IMR-90 (cell line): ENCODE data around the gene SRP19. TPM values are rescaled to one million over a fixed set of nuclear protein-coding genes. Genes with fewer than 3 reads are reported as not detected.

ENCODE experiments used
- ATAC-seq: fragments of 200-7000 bp; cut with Tn5 transposase; 2 replicates; pipeline ENCODE4 v1.9.1; 2020; ENCODE audit warnings: low read depth, mild to moderate bottlenecking, moderate library complexity
- BruUV-seq: library from RNA; stranded (reverse); fragments of 400-500 nt; replicated peaks from 2 replicates; lab custom pipeline; 2021; lab: Mats Ljungman, UMichigan
- CTCF ChIA-PET: fragments of 300-600 bp; formaldehyde crosslinking; extraction: SDS; loops from one replicate; lab custom pipeline; 2021; ENCODE audit warnings: antibody characterized with exemption; lab: Yijun Ruan, JAX
- POLR2A ChIA-PET: fragments of 300-600 bp; sonication (Branson Sonifier 250); formaldehyde crosslinking; loops from one replicate; lab custom pipeline; 2022; ENCODE audit warnings: antibody characterized with exemption; ENCODE audit not compliant: unreplicated experiment; lab: Charles Lee
- DNase-seq: peaks from one replicate; pipeline ENCODE4 v3.0.0; 2013
- H2AFZ ChIP-seq: replicated peaks from 2 replicates; pipeline ENCODE3; 2013; ENCODE audit warnings: low read length, mild to moderate bottlenecking; ENCODE audit not compliant: poor library complexity
- H2AK5ac ChIP-seq: 2 replicates; pipeline ENCODE4 v1.6.1; 2013; ENCODE audit warnings: low read depth, low read length, inconsistent platforms
- H2AK9ac ChIP-seq: replicated peaks from 2 replicates; pipeline ENCODE3; 2013; ENCODE audit warnings: mild to moderate bottlenecking, low read depth, low read length, moderate library complexity; ENCODE audit not compliant: poor library complexity
- H2BK120ac ChIP-seq: 2 replicates; pipeline ENCODE4 v1.6.1; 2013; ENCODE audit warnings: low read depth, low read length, inconsistent platforms
- H2BK15ac ChIP-seq: 3 replicates; pipeline ENCODE4 v1.6.1; 2013; ENCODE audit warnings: low read depth, low read length, inconsistent platforms
- H2BK20ac ChIP-seq: 2 replicates; pipeline ENCODE4 v1.6.1; 2013; ENCODE audit warnings: low read depth, mild to moderate bottlenecking, inconsistent platforms, low read length, moderate library complexity
- H2BK5ac ChIP-seq: 2 replicates; pipeline ENCODE4 v1.6.1; 2013; ENCODE audit warnings: mild to moderate bottlenecking, low read depth, low read length, inconsistent platforms; ENCODE audit not compliant: poor library complexity, severe bottlenecking
- H3K14ac ChIP-seq: replicated peaks from 2 replicates; pipeline ENCODE4 v1.6.1; 2013; ENCODE audit warnings: low read depth, low read length, inconsistent platforms
- H3K18ac ChIP-seq: 2 replicates; pipeline ENCODE4 v1.6.1; 2013; ENCODE audit warnings: low read depth, low read length, control low read depth
- H3K23ac ChIP-seq: 2 replicates; pipeline ENCODE4 v1.6.1; 2013; ENCODE audit warnings: low read depth, low read length, inconsistent platforms
- H3K27ac ChIP-seq: 2 replicates; pipeline ENCODE4 v1.5.1; 2013; ENCODE audit warnings: mild to moderate bottlenecking, control low read depth, low read length; ENCODE audit not compliant: insufficient read depth
- H3K27me3 ChIP-seq: 2 replicates; pipeline ENCODE4 v1.6.1; 2013; ENCODE audit warnings: low read length; ENCODE audit not compliant: control insufficient read depth, insufficient read depth
- H3K36me3 ChIP-seq: 2 replicates; pipeline ENCODE4 v1.6.1; 2013; ENCODE audit warnings: low read length, mixed read lengths; ENCODE audit not compliant: control insufficient read depth, insufficient read depth
- H3K4ac ChIP-seq: 2 replicates; pipeline ENCODE4 v1.6.1; 2013; ENCODE audit warnings: low read depth, low read length, inconsistent platforms
- H3K4me1 ChIP-seq: 2 replicates; pipeline ENCODE4 v1.6.1; 2013; ENCODE audit warnings: low read length, mixed read lengths; ENCODE audit not compliant: control insufficient read depth, insufficient read depth
- H3K4me2 ChIP-seq: 2 replicates; pipeline ENCODE4 v1.6.1; 2013; ENCODE audit warnings: low read depth, mild to moderate bottlenecking, control low read depth, low read length, moderate library complexity
- H3K4me3 ChIP-seq: 2 replicates; pipeline ENCODE4 v1.5.1; 2013; ENCODE audit warnings: low read depth, mild to moderate bottlenecking, control low read depth, low read length, moderate library complexity; ENCODE audit not compliant: insufficient read depth
- H3K56ac ChIP-seq: 2 replicates; pipeline ENCODE4 v1.6.1; 2013; ENCODE audit warnings: low read length, inconsistent platforms; ENCODE audit not compliant: insufficient read depth; ENCODE audit errors: extremely low read depth
- H3K79me1 ChIP-seq, 2 experiments: 2 replicates each; pipeline ENCODE4 v1.6.1; 2013; ENCODE audit warnings: low read length in 2 of 2, inconsistent platforms in 1 of 2, low read depth in 1 of 2
- H3K9ac ChIP-seq: 2 replicates; pipeline ENCODE4 v1.6.1; 2013; ENCODE audit warnings: low read depth, low read length, control low read depth
- H3K9me1 ChIP-seq: 2 replicates; pipeline ENCODE4 v1.6.1; 2013; ENCODE audit warnings: low read length, inconsistent platforms; ENCODE audit not compliant: insufficient read depth
- H3K9me3 ChIP-seq: 2 replicates; pipeline ENCODE4 v1.6.1; 2013; ENCODE audit warnings: low read length; ENCODE audit not compliant: control insufficient read depth, insufficient read depth
- H4K20me1 ChIP-seq: 2 replicates; pipeline ENCODE4 v1.6.1; 2013; ENCODE audit warnings: low read length, inconsistent platforms; ENCODE audit not compliant: insufficient read depth
- H4K5ac ChIP-seq: 2 replicates; pipeline ENCODE4 v1.6.1; 2013; ENCODE audit warnings: mild to moderate bottlenecking, low read depth, low read length, control low read depth
- H4K8ac ChIP-seq, 2 experiments: 2 replicates each; pipeline ENCODE4 v1.6.1; 2013; ENCODE audit warnings: low read depth in 2 of 2, low read length in 2 of 2, control low read depth in 1 of 2, inconsistent platforms in 1 of 2
- H4K91ac ChIP-seq: 2 replicates; pipeline ENCODE4 v1.6.1; 2013; ENCODE audit warnings: low read depth, low read length, inconsistent platforms; ENCODE audit not compliant: insufficient read depth
- BHLHE40 ChIP-seq: fragments of 150-350 bp; IDR thresholded peaks from 2 replicates; pipeline ENCODE4 v1.6.1; 2016; ENCODE audit warnings: mild to moderate bottlenecking, low read depth, low read length
- CEBPB ChIP-seq: IDR thresholded peaks from 2 replicates; pipeline ENCODE4 v1.6.1; 2012; ENCODE audit warnings: low read depth, low read length, improper control_type of control experiment
- CHD1 ChIP-seq: IDR thresholded peaks from 2 replicates; pipeline ENCODE4 v1.6.1; 2012; ENCODE audit warnings: low read depth, low read length, improper control_type of control experiment
- FOS ChIP-seq: fragments of 150-350 bp; IDR thresholded peaks from 2 replicates; pipeline ENCODE4 v1.6.1; 2016; ENCODE audit warnings: low read depth, low read length
- MAFK ChIP-seq: IDR thresholded peaks from 2 replicates; pipeline ENCODE4 v1.6.1; 2012; ENCODE audit warnings: low read depth, low read length, improper control_type of control experiment
- MAZ ChIP-seq: IDR thresholded peaks from 2 replicates; pipeline ENCODE4 v1.6.1; 2012; ENCODE audit warnings: low read depth, mild to moderate bottlenecking, low read length, improper control_type of control experiment, moderate library complexity, borderline replicate concordance
- MXI1 ChIP-seq: IDR thresholded peaks from 2 replicates; pipeline ENCODE4 v1.6.1; 2012; ENCODE audit warnings: low read depth, mild to moderate bottlenecking, low read length, moderate library complexity, borderline replicate concordance
- NFE2L2 ChIP-seq: fragments of 150-350 bp; IDR thresholded peaks from 2 replicates; pipeline ENCODE4 v1.6.1; 2016; ENCODE audit warnings: low read depth, mild to moderate bottlenecking, low read length
- POLR2A ChIP-seq: IDR thresholded peaks from 2 replicates; pipeline ENCODE4 v1.6.1; 2012; ENCODE audit warnings: mild to moderate bottlenecking, low read depth, low read length
- RAD21 ChIP-seq: IDR thresholded peaks from 2 replicates; pipeline ENCODE4 v1.6.1; 2012; ENCODE audit warnings: low read length, improper control_type of control experiment
- RCOR1 ChIP-seq: IDR thresholded peaks from 2 replicates; pipeline ENCODE4 v1.6.1; 2012; ENCODE audit warnings: mild to moderate bottlenecking, low read length, improper control_type of control experiment; ENCODE audit not compliant: insufficient replicate concordance
- RFX5 ChIP-seq: IDR thresholded peaks from 2 replicates; pipeline ENCODE4 v1.8.0; 2012; ENCODE audit warnings: low read depth, mild to moderate bottlenecking, low read length, moderate library complexity
- SMC3 ChIP-seq: fragments of 150-350 bp; IDR thresholded peaks from 2 replicates; pipeline ENCODE4 v1.6.1; 2016; ENCODE audit warnings: low read depth, mild to moderate bottlenecking, antibody characterized with exemption, low read length, moderate library complexity
- dilution Hi-C: fragments of 300-500 bp; cut with HindIII; formaldehyde crosslinking; loops from one replicate; pipeline ENCODE4 v1.14.3; 2018; ENCODE audit warnings: low sequenced_read_pairs; ENCODE audit not compliant: unreplicated experiment
- in situ Hi-C: fragments of 300-500 bp; cut with MboI; formaldehyde crosslinking; loops from 3 replicates; pipeline ENCODE4 v1.14.3; 2019; ENCODE audit warnings: low sequenced_read_pairs, inconsistent platforms, mixed read lengths
- intact Hi-C: fragments of 100-400 bp; cut with micrococcal nuclease; formaldehyde crosslinking; loops from 2 replicates; pipeline ENCODE4 v1.10.0; 2022
- polyA plus RNA-seq, 3 experiments: library from polyadenylated mRNA; depleted of rRNA; stranded (reverse); fragments of >200 nt; gene quantifications; 2 replicates each; pipeline ENCODE4 v1.2.3, GENCODE V29; 2012; ENCODE audit warnings: low replicate concordance in 1 of 3
- total RNA-seq: library from RNA; depleted of rRNA; stranded (reverse); fragments of >200 nt; gene quantifications from 2 replicates; pipeline ENCODE4 v1.2.3, GENCODE V29; 2012
- TF ChIP-seq, protein P1 (sequence below): fragments of 150-350 bp; IDR thresholded peaks from 2 replicates; pipeline ENCODE4 v1.6.1; 2016; ENCODE audit warnings: low read depth, mild to moderate bottlenecking, low read length, moderate library complexity, borderline replicate concordance
- TF ChIP-seq, protein P2 (sequence below): fragments of 150-350 bp; IDR thresholded peaks from 2 replicates; pipeline ENCODE4 v1.6.1; 2017; ENCODE audit warnings: mild to moderate bottlenecking, antibody characterized with exemption, low read length, low read depth

SRP19 gene
- total and polyA plus RNA-seq, 2 of the 4 experiments (the other 2 are of a cell fraction) = 10.0 to 61.5 TPM

DNA sequence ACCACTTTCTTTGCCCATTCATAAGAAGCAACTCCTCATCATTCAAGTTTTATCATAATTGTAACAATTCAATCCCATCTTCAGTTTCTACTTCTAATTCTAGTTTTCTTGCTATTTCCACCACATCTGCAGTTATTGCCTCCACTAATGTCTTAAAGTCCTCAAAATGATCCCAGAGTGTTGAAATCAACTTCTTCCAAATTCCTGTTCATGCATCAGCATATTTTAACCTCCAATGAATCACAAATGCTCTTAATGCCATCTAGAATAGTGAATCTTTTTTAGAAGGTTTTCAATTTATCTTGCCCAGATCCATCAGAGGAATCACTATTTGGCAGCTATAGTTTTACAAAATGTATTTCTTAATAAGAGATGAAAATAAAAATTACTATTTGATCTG is 3.2 kb upstream of the SRP19 start:
- no peak overlapping the region for H2BK5ac ChIP-seq
- POLR2A ChIA-PET = no interaction called here
- H4K5ac ChIP-seq = no peak overlapping the region
- H3K36me3 ChIP-seq = no peaks in the 10 kb centered on the region
- 0 out of 2 replicates have a peak, but pooled peaks cover 5% of the 10 kb centered on the region for H3K9me1 ChIP-seq
- H3K4me1 ChIP-seq = no peaks in the 10 kb centered on the region; the same call in 1 of the 2 replicates
- no peak overlapping the region for H2AK5ac ChIP-seq
- H4K20me1 ChIP-seq = 0 out of 2 replicates have a peak, but pooled peaks cover 8% of the 10 kb centered on the region
- no peak overlapping the region for H3K4ac ChIP-seq
- H4K8ac ChIP-seq = no peak overlapping the region
- H3K23ac ChIP-seq = no peak overlapping the region
- H2AFZ ChIP-seq = no peak overlapping the region
- no TSS peak for BruUV-seq
- H2BK120ac ChIP-seq = no peak overlapping the region
- ATAC-seq = no peak
- no peak overlapping the region for H4K91ac ChIP-seq
- H2AK9ac ChIP-seq = no peak overlapping the region
- no peak overlapping the region for H2BK15ac ChIP-seq
- H3K56ac ChIP-seq = no peak overlapping the region
- H3K4me2 ChIP-seq = no peak overlapping the region
- no peak overlapping the region for H2BK20ac ChIP-seq
- peaks cover 2% of the 10 kb centered on the region; the same call in 1 of the 2 replicates for H3K9me3 ChIP-seq
- TF ChIP-seq MXI1 = no peak
- TF ChIP-seq RAD21 = no peak
- no peak for TF ChIP-seq NFE2L2
- TF ChIP-seq CEBPB = no peak
- TF ChIP-seq, protein P1, sequence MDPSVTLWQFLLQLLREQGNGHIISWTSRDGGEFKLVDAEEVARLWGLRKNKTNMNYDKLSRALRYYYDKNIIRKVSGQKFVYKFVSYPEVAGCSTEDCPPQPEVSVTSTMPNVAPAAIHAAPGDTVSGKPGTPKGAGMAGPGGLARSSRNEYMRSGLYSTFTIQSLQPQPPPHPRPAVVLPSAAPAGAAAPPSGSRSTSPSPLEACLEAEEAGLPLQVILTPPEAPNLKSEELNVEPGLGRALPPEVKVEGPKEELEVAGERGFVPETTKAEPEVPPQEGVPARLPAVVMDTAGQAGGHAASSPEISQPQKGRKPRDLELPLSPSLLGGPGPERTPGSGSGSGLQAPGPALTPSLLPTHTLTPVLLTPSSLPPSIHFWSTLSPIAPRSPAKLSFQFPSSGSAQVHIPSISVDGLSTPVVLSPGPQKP = no peak
- no peak for TF ChIP-seq RCOR1
- no peak for TF ChIP-seq MAZ
- TF ChIP-seq MAFK = no peak
- no peak for TF ChIP-seq FOS
- no peak for TF ChIP-seq CHD1
- no peak for TF ChIP-seq POLR2A
- TF ChIP-seq SMC3 = no peak
- TF ChIP-seq, protein P2, sequence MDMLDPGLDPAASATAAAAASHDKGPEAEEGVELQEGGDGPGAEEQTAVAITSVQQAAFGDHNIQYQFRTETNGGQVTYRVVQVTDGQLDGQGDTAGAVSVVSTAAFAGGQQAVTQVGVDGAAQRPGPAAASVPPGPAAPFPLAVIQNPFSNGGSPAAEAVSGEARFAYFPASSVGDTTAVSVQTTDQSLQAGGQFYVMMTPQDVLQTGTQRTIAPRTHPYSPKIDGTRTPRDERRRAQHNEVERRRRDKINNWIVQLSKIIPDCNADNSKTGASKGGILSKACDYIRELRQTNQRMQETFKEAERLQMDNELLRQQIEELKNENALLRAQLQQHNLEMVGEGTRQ = no peak
- no peak for TF ChIP-seq BHLHE40
- TF ChIP-seq RFX5 = no peak
- H3K27ac ChIP-seq = no peak overlapping the region
- H3K9ac ChIP-seq = no peak overlapping the region
- intact Hi-C loops (loop anchor here (10.0 kb wide), 1 partner anchor 153 kb away; no protein-coding TSS in a partner anchor), dilution Hi-C loops (no loop called here), in situ Hi-C loops (no loop called here)
- CTCF ChIA-PET = no interaction called here
- H3K4me3 ChIP-seq = no peak overlapping the region
- no peak overlapping the region for H3K14ac ChIP-seq
- DNase-seq = no peak
- peaks cover 3 to 17% of the 10 kb centered on the region in 2 experiments; a peak in 3 of 4 replicates for H3K79me1 ChIP-seq
- peaks cover 4% of the 10 kb centered on the region for H3K27me3 ChIP-seq
- no peak overlapping the region for H3K18ac ChIP-seq
